Gastroesophageal sphincter (tissue), 3 donors: ENCODE results near the gene EPDR1.

Source experiments
- CTCF ChIP-seq, 4 experiments: fragments of 200-600 bp in 2 of 4; fragments of 450-650 bp in 2 of 4; sonication (generic) in 1 of 4; IDR thresholded peaks; one replicate each; pipeline ENCODE4 v1.5.1; 2017 to 2019; ENCODE audit warnings: antibody characterized with exemption in 4 of 4, mild to moderate bottlenecking in 2 of 4, moderate library complexity in 2 of 4
- EP300 ChIP-seq: sonication (generic); formaldehyde crosslinking; IDR thresholded peaks from one replicate; pipeline ENCODE4 v1.6.1; 2017; ENCODE audit warnings: antibody characterized with exemption, mild to moderate bottlenecking
- POLR2A ChIP-seq, 2 donors: fragments of 450-650 bp; IDR thresholded peaks; one replicate each; pipeline ENCODE4 v1.6.1; 2017; ENCODE audit warnings: antibody characterized with exemption in 2 of 2, mild to moderate bottlenecking in 2 of 2, moderate library complexity in 1 of 2
- POLR2AphosphoS5 ChIP-seq: sonication (generic); formaldehyde crosslinking; IDR thresholded peaks from one replicate; pipeline ENCODE4 v1.6.1; 2017; ENCODE audit warnings: antibody characterized with exemption

GRCh38 chr7:37943905-37944736 lies 23.7 kb downstream of the EPDR1 start:
- TF ChIP-seq CTCF (IDR thresholded peaks at IDR 0.05) (no peak), POLR2AphosphoS5 (no peak), POLR2A (IDR thresholded peaks at IDR 0.05) (no peak), EP300 (no peak)
